Colonic mucosa (tissue), 4 donors: ENCODE data around the gene PLPP3. TPM values are rescaled to one million over a fixed set of nuclear protein-coding genes. Genes with fewer than 3 reads are reported as not detected.

Experiments used
- DNase-seq: peaks from one replicate; pipeline ENCODE4 v3.0.0-alpha.2; 2020
- H3K27ac ChIP-seq: fragments of 200-600 bp; one replicate; pipeline ENCODE4 v1.8.0; 2021
- H3K27me3 ChIP-seq: fragments of 200-600 bp; one replicate; pipeline ENCODE4 v1.8.0; 2021
- H3K36me3 ChIP-seq: fragments of 200-600 bp; one replicate; pipeline ENCODE4 v1.8.0; 2021
- H3K4me1 ChIP-seq: fragments of 200-600 bp; one replicate; pipeline ENCODE4 v1.8.0; 2021; ENCODE audit warnings: mild to moderate bottlenecking
- H3K4me3 ChIP-seq: fragments of 200-600 bp; one replicate; pipeline ENCODE4 v1.8.0; 2021
- H3K9ac ChIP-seq, 2 donors: one replicate each; pipeline ENCODE4 v1.7.0; 2013; ENCODE audit warnings: control low read depth in 2 of 2, low read depth in 2 of 2, low read length in 2 of 2
- H3K9me3 ChIP-seq: fragments of 200-600 bp; one replicate; pipeline ENCODE4 v1.8.0; 2021
- CTCF ChIP-seq: fragments of 200-600 bp; IDR thresholded peaks from one replicate; pipeline ENCODE4 v1.8.0; 2022; ENCODE audit warnings: antibody characterized with exemption, mild to moderate bottlenecking
- intact Hi-C: fragments of 100-400 bp; cut with DNase I; formaldehyde crosslinking; loops from one replicate; pipeline ENCODE4 v1.14.1; 2022
- total RNA-seq, 2 donors: library from RNA; stranded (reverse); fragmentation: NEBNext Ultra II Directional in 1 of 2; extraction: Animal tissue kit (Norgen Biotek cat#: 25700) in 1 of 2; gene quantifications; one replicate each; pipeline ENCODE4 v1.2.1, GENCODE V29; 2021
- donor health status: healthy.
- donor health status: DM: no; HTN: no; CAD: no.
- donor health status: DM: no; HTN: no; CAD: no.

Gene PLPP3
- total RNA-seq, 2 donors from 2014 or later: 18.6 to 33.3 TPM

- no peak overlapping the region for H3K27ac ChIP-seq
- H3K36me3 ChIP-seq: no peaks in the 10 kb centered on the region
- no peaks in the 10 kb centered on the region for H3K27me3 ChIP-seq
- no peak overlapping the region for H3K4me3 ChIP-seq
- peaks cover 17% of the 10 kb centered on the region for H3K4me1 ChIP-seq
- H3K9ac ChIP-seq: no peak overlapping the region
- H3K9me3 ChIP-seq: no peaks in the 10 kb centered on the region
- no peak for DNase-seq
- intact Hi-C loops: no loop called here
- TF ChIP-seq CTCF: no peak
Measured at GRCh38 chr1:56529801-56530200, 49.6 kb downstream of the PLPP3 start.

GRCh38 chr1:56527548-56528302 is 51.6 kb downstream of the PLPP3 start:
- Histone ChIP-seq H3K36me3 (no peaks in the 10 kb centered on the region), H3K27ac (peak overlapping the region; percentile 5), H3K9me3 (no peaks in the 10 kb centered on the region), H3K27me3 (no peaks in the 10 kb centered on the region), H3K9ac (peak overlapping the region in 1 of 2 donors; percentile 21), H3K4me3 (no peak overlapping the region), H3K4me1 (peaks cover 17% of the 10 kb centered on the region)
- intact Hi-C loops: no loop called here
- no peak for TF ChIP-seq CTCF
- peak; percentile 50 for DNase-seq

DNA sequence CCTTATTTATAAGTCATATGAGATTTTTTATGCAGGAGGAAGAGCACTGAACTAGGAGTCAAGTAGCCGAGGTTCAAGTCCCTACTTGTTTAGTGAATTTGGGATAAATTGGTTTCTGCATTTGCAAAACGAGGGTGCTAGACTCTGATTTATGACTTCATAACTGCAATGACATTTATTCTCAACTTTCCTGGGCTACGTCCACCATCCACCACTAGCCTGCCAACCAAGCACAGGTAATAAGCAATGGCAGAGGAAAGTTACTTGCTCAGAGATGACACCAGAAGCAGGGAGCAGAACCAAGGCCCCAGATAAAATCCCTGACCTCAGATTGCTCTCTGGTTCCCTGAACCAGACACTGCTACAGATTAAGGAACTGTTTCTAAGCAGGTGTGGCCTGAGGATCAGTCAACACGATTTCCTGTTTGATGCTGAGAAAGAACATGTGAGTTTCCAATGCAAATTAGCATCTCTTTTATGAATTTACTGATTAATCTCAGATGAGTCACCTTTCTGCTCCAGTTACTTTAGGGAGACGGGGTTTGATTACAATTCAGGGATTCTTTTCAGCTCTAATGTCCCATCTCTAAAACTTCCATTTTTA is 52.7 kb downstream of the PLPP3 start:
- Histone ChIP-seq H3K9me3 (no peaks in the 10 kb centered on the region), H3K4me3 (no peak overlapping the region), H3K9ac (no peak overlapping the region), H3K36me3 (no peaks in the 10 kb centered on the region), H3K27me3 (no peaks in the 10 kb centered on the region), H3K27ac (peak overlapping the region; percentile 4), H3K4me1 (peaks cover 17% of the 10 kb centered on the region)
- intact Hi-C loops: no loop called here
- no peak for DNase-seq
- no peak for TF ChIP-seq CTCF

DNA sequence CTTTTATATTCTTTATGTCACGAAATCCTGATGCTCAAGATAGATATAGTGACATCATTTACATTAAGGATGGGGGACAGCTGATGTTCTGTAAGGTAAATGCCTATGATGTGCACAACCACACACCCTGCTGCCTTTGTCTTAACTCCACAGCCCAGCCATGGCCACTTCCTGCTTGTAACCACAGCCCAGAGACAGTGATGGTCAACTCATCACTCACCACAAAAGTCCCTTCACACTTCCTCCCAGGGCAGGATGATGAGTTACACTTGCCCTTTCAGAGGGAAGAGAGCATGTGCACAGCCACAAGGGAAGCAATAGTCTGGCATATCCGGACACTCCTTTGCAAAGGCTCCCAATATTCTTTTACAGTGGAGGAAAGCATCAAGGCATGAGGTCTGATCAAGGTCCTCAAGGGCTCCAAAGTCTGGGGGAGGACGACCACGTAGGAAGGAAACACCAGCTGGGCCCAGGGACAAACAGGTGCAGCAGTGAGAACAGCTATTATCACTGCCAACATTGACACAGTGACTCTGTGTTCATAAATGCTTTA is 53.8 kb downstream of the PLPP3 start:
- Histone ChIP-seq H3K27me3 (no peaks in the 10 kb centered on the region), H3K4me3 (no peak overlapping the region), H3K9ac (no peak overlapping the region), H3K9me3 (no peaks in the 10 kb centered on the region), H3K4me1 (peaks cover 17% of the 10 kb centered on the region), H3K27ac (no peak overlapping the region), H3K36me3 (no peaks in the 10 kb centered on the region)
- no peak for TF ChIP-seq CTCF
- DNase-seq: no peak
- intact Hi-C loops: no loop called here

- no peak overlapping the region for H3K4me3 ChIP-seq
- no peak for TF ChIP-seq CTCF
- H3K27me3 ChIP-seq: no peaks in the 10 kb centered on the region
- intact Hi-C loops: no loop called here
- H3K27ac ChIP-seq: no peak overlapping the region
- peaks cover 17% of the 10 kb centered on the region for H3K4me1 ChIP-seq
- H3K9ac ChIP-seq: no peak overlapping the region
- H3K36me3 ChIP-seq: no peaks in the 10 kb centered on the region
- no peak for DNase-seq
- H3K9me3 ChIP-seq: no peaks in the 10 kb centered on the region
Measured at GRCh38 chr1:56524263-56524662, 55.1 kb downstream of the PLPP3 start.
